Measurements from ENCODE around the gene MICU1.
A peak's percentile ranks its signal among the peaks of the same experiment; 100 is the strongest.
"Not testable (repeated sequence)": the region's sequence is repeated elsewhere in the genome, so short reads cannot be mapped to it uniquely, and the experiment has no call there.

MICU1 gene

DNA sequence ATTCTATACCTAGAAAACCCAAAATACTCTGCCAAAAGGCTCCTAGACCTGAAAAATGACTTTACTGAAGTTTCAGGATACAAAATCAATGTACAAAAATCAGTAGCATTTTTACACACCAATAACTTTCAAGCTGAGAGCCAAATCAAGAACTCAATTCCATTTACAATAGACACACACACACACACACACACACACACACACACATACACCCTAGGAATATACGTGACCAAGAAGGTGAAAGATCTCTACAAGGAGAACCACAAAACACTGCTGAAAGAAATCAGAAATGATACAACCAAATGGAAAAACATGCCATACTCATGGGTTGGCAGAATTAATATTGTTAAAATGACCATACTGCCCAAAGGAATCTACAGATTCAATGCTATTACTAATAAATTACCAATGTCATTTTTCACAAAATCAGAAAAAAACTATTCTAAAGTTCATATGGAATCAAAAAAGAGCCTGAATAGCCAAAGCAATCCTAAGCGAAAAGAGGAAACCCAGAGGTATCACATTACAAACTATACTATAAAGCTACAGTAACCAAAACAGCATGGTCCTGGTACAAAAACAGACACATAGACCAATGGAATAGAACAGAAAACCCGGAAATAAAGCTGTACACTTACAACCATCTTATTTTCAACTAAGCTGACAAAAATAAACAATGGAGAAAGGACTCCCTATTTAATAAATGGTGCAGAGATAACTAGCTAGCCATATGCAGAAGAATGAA lies 122.0 kb downstream of the MICU1 start:
- no peak for DNase-seq (ENCODE audit: low read depth)

DNA sequence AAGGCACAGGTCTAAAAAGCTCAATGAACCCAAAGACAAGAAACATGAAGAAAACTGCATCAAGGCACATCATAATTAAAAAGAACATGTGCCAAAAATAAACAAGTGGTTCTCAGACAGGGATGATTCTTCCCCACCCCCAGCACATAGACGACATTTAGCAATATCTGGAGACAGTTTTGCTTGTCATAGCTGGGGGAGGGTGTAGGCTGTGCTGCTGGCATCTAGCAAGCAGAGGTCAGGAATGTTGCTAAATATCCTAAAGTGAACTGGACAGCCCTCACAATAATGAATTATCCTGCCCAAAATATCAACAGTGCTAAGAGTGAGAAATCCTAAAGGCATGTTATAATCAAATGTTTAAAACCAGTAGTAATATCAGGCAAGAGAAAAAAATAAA lies 122.6 kb downstream of the MICU1 start:
- DNase-seq (ENCODE audit: low read depth) = peak; percentile 17

DNA sequence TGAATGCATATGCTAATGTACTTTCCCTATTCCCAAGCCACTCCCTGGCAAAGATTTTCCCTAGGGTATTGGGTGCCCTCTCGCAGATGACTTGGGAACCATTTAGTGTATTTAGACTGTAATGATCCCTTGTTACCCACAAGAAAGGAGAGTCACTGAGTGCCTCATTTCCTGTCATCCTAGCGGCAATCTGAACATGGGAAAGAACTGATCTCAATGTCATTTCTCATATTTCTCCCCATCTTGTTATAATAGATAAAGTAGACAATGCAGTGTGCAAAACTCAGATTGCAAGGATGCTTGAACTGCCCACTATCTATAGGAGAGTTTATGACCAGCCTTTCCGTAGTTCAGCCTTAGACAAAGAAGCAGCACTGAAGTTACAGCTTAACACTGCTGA lies 123.3 kb downstream of the MICU1 start:
- no peak for DNase-seq (ENCODE audit: low read depth)

DNA sequence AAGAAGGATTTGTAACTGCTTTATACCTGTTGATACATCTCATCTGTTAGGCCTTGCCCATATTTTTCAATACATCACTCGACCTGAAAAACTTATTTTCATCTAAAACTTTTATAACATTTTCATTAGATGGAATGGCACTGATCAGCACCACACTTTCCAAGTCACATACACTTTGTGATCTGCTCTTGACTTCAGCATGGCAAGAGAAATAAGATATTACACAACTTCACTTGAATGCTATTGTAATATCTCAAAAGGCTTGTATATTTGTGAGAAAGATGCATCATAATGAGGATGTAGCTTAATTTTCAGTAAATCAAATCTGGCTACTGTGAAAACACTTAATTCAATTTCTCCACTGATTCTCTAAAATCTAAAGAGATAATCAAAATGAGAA lies 126.2 kb downstream of the MICU1 start:
- DNase-seq (ENCODE audit: low read depth) = no peak

DNA sequence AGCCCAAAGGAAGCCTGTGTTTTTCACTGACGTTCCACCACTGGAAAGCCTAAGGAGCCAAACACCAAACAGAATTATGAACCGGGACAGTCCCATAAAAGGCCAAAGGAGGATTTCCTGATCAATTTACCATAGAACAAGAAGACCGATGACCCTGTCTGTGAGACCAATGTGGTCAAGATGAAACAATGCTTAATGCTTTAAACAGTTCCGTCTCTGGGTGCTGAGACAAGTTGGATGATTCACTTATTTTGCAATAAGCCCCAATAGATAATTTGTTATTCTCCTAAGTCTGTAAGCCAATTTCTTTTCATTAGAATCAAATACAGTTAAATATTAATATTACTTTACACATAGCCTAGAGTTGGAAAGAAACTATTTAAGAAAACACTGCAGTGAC lies 134.9 kb downstream of the MICU1 start:
- DNase-seq (ENCODE audit: low read depth) = no peak

DNA sequence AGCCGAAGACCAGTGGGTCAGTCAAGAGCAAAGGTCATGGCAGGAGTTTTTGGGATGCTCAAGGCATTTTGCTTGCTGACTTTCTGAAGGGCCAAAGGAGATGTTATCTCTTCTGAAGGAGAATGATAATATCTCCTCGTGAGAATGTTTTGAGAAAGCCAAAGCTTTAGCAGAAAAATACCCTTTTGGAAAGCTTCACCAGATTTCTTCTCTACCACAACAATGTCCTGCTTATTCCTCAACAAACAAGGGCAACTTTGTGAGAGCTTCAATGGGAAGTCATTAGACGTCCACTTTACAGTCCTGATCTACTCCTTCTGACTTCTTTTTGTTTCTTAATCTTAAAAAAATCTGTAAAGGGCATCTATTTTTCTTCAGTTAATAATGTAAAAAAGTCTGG lies 138.4 kb downstream of the MICU1 start:
- no peak for DNase-seq (ENCODE audit: low read depth)

DNA sequence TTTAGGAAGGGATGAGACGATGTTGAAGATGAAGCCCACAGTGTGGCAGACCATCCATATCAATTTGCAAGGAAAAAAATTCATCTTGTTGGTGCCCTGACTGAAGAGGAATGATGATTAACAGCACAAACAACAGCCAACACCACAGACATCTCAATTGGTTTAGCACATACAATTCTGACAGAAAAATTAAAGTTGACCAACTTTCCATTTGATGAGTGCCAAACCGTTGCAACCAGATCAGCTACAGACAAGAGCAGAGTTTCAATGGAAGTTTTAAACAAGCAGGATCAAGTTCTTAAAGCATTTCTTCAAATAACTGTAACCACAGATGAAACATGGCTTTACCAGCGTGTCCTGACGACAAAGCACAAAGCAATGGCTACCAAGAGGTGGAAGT lies 138.8 kb downstream of the MICU1 start:
- DNase-seq (ENCODE audit: low read depth) = no peak

DNA sequence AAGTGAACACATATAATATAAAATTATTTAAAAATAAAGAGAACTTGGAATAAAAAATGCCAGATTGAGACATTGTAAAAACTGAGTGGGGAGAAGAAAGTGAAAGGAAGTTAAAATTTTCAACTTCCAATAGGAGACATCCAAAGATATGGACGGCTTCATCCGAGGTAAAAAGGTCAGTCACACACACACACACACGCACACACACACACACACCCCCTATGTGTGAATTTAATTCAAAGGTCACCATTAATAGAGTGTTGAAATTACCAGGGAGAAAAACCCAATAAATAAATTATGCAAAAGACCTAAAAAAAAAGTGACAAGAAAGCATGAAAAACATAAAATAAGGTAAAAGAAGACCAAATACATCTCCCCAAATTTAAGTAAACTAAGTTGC lies 140.2 kb downstream of the MICU1 start:
- no peak for DNase-seq (ENCODE audit: low read depth)

DNA sequence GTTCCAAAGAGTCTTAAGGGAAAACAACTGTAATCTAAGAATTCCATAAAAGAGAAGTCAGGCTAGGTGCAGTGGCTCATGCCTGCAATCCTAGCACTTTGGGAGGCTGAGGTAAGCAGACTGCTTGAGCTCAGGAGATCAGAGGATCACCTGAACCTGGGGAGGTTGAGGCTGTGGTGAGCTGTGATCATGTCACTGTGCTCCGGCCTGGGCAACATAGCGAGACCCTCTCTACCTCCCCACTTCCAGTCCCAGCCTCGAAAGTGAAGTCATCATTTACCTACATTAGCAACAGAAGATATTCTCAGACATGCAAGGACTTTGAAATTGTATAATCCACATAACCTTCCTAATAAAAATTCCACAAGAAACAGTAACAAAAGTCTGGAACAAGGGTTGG lies 141.4 kb downstream of the MICU1 start:
- DNase-seq (ENCODE audit: low read depth) = no peak

DNA sequence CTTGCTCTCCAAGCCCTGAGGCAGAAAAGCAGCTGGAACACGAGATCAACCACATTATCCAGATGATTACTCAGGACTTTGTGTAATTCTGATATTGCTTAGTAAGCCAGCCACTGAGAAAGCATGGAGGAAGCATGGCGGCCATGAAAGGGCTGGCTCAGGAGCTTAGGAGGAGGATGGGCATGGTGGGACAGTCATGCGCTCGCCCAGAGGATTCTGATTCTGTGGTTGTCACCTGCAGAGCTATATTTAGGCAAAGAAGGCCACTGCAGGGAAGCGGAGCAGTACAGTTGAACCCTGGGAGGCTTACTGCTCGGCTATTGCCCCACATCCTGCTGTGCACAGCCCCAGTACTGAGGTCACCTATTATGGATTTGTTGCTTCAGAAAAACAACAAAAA lies 142.4 kb downstream of the MICU1 start:
- DNase-seq (ENCODE audit: low read depth) = no peak

DNA sequence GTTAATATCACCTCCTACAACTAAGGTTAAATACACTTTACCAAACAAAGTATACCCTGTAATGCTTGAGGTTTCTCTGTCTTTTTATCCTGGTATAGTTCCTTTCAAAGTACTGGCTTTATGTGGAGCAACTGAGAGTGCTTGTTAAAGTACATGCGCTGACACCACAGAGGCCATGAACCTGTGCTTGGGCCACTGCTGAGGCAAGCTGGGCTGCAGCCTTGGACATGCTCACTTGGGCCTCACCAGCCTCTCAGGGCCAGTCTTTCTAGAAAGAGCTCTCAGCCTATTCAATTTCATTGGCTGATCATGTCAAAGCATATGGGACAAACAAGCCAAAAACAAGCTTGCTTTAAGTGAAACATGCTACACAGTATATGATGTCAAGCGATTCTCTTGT lies 145.0 kb downstream of the MICU1 start:
- no peak for DNase-seq (ENCODE audit: low read depth)

DNA sequence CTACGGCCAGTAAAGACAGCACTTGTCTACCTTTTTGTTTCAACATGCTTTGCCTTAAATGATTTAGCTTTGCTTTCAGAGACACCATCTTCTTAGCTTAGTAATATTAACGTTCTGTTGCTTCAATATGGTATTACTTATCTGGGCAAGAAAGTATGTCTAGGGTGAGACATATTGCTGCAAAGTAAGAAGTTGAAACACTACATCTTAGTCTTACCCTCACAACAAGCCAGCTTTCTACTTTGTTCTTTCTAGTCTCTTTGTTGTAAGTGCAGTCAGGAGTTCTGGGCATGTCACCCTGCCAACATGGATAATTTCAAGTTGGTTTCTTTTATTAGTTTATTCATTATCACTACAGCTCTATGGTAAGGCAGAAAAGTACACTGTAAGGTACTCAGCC lies 148.4 kb downstream of the MICU1 start:
- DNase-seq (ENCODE audit: low read depth) = no peak

DNA sequence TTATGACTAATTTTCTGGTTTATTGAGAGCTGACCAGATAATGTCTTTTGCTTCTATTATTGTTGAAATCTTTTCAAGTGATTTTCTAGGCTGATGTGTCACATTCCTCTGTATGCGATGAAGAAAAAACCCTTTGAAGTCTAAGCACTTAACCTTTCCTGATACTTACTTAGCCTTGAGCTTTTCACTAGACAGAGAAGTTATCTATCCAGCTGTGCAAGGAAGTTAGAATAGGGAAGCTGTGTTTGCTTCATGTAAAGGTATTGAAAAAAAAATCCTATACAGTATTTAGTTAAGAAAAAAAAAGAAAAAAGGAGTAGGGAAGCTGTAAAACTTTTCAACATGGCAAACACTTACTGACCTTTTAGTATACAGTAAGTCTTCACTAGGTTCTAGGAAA lies 153.6 kb downstream of the MICU1 start:
- DNase-seq (ENCODE audit: low read depth) = no peak

DNA sequence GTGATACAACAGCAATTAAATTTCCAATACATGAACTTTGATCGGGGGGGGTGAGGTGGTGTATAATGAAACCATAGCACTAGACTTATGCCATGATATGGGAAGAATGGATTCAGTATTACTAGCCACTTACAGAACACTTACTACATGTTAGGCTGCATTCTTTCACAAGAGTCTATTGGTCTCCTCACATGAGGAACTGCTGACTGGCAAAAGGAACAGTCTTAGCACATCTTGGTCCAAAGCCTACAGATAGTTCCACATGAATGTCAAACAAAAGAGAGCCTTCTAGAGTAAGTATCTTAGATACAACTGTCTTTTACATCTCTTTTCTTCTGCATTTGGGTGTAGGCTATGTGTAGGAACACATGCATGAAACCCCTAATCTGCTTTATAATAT lies 155.2 kb downstream of the MICU1 start:
- DNase-seq (ENCODE audit: low read depth) = no peak

DNA sequence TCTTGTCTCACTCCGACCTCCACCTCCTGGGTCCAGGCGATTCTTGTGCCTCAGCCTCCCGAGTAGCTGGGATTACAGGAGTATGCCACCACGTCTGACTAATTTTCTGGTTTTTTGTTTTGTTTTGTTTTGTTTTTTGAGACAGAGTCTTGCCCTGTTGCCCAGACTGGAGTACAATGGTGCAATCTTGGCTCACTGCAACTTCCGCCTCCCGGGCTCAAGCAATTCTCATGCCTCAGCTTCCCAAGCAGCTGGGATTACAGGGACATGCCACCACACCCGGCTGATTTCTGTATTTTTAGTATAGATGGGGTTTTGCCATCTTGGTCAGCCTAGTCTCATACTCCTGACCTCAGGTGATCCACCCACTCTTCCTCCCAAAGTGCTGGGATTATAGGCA lies 158.8 kb downstream of the MICU1 start:
- not testable (repeated sequence) for DNase-seq (ENCODE audit: low read depth)

DNA sequence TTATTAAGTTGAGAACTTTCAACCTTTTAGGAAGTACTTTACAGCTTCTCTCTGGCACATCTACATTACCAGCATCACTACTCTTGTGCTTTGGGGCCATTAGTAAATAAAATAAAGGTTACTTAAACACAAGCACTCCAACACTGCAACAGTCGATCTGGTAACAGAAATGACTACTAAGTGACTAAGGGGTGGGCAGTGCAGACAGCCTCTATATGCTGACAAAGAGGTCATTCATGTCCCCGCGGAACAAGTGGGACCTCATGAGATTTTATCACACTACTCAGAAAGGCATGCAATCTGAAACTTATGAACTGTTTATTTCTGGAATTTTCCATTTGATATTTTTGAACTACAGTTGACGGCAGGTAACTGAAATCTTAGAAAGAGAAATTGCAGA lies 159.9 kb downstream of the MICU1 start:
- no peak for DNase-seq (ENCODE audit: low read depth)

DNA sequence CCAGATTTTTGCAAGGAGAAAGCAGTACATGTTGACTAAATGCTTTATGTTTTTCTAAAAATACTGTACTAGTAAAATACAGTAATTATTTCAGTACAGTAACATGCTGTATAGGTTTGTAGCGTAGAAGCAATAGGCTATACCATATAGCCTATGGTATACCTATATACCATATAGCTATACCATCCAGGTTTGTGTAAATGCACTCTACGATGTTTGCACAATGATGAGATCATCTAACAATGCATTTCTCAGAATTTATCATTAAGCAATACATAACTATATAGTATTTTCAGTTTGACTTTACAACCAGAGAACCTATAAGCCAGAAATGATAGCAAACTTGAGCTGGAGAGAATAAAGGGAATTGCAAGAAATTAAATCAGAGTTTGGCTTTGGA lies 161.4 kb downstream of the MICU1 start:
- DNase-seq (ENCODE audit: low read depth) = no peak

DNA sequence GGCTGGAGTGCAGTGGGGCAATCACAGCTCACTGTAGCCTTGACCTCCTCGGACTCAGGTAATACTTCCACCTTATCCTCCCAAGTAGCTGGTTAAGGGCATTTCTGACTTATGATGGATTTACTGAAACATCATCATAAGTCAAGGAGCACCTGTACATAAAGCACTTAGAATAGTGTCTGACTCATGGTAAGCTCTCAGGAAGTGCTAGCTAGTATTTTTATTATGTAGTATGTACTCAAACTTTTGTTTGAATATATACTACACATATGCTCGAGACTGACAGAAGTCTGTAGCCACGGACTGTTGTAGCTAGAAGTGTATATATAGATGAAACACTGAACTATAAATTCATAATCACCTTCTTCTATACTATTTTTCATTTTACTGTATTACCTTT lies 163.6 kb downstream of the MICU1 start:
- DNase-seq (ENCODE audit: low read depth) = no peak

DNA sequence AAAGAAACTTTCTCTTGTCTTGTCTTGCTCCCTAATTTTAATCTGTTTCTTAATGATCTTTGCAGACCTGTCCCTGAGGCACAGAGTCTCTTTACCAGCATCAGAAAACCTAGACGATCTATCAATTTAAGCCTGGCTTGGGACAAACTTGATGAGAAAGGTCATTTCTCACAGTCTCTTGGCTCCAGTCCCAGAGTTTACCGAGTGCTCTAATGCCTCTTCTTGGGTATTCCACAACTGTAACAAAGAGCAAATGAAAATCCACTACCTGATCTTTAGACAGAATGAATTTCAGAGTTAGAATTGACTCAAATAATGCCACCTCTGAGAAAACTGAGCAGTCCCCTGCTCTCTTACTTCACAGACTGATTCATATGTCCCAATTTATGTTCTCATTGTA lies 164.8 kb downstream of the MICU1 start:
- DNase-seq (ENCODE audit: low read depth) = no peak

DNA sequence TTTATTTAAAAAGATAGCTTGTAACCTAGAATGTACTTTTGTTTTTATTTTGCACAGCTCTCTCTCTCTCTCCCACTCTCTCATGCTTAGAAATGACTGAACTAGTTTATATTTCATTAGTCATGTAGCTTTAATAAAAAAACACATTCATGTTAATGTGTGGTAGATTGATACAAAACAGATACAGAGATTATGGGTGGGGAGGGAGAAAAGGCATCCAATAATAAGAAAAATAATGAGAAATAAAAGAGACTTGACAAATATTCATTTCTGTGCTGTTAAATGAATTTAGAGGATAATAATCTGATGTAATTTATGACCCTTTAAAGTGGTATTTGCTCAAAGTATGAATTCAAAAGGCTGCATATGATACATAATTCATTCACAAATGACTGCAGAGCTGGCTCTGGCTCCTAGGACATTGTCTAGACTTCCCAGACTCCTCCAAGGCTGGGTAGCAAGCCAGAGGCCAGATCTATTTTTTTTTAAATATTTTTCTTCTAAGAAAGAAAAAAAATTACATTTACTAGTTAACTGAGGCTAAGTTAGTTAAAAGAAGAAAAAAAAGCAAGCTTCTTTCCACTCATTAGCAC lies 165.5 kb downstream of the MICU1 start:
- no peak for DNase-seq (ENCODE audit: low read depth)

DNA sequence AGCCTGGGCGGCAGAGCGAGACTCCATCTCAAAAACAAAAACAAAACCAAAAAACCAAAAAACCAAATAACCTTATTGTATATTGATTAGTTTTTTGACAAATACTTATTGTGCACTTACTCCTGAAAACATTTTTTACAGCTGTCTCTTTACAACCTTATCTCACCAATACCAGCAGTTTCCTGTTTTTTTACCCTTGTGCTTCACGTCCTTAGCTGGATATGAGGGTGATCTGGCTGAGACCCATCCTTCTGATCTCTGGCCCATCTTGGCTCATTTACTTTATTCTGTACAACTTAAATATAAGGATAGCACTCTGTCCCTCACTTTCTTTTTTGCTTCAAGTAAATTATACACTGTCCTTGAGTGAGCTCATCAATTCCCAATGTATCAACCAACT lies 166.6 kb downstream of the MICU1 start:
- DNase-seq (ENCODE audit: low read depth) = no peak

DNA sequence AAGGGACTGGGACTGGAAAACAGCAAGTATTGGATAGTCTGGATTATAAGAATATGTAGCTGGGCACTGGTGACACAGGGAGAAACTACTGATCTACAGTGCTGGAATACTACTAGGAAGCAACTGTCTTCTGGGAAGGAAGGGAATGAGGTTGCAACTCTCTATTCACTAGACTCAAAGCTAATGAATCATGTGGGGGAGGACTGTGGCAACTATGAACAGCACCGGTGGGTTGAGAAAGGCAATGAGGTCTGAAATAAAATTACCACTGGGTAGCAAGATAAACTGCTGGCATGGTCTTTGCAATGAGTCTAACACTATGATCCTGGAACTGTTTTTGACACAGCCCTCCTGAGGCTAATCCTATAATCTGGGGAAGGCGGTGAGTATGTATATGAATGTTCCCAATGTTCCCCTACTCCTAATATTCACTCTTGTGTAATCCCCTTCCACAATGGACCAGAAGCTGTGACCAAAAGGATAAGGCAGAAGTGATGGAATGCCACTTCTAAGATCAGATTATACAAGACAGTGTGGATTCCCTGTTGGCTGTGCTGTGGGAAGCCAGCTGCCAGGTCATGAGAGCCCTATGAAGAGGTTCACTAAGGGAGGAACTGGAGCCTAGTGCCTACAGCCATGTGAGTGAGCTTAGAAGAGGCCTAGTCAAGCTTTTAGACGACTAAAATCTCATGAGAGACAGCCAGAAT lies 169.8 kb downstream of the MICU1 start:
- DNase-seq (ENCODE audit: low read depth) = no peak

DNA sequence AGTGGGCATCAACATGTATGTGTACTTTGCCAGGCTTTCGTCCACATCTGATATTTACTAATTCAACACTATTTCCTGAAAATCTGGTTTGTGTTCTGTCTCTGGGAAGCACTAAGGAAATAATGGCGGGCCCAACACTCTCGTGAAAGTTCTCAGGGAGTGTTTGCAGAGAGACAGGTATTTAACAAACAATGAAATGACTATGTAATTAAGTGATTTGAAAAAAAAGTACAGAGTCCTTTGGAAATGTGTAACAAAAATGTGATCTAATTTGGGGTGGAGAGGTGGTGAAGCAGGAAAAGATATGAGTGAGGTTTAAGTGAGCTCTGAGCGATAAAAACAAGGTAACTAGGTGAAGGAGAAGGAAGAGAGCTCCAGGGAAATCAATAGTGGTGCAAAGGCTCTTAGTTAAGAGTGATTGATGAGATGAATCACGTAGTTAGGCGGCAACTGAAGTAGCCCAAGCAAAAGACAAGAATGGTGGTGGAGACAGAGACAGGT lies 175.9 kb downstream of the MICU1 start:
- no peak for DNase-seq (ENCODE audit: low read depth)
